GM15510 (cell line): Measurements from ENCODE around the gene CBLB.

Experiments used
- POLR2A ChIP-seq: IDR thresholded peaks from 3 replicates; pipeline ENCODE4 v1.6.1; 2011; ENCODE audit warnings: borderline replicate concordance; ENCODE audit not compliant: insufficient read length; ENCODE audit errors: extremely low read depth

Gene CBLB

DNA sequence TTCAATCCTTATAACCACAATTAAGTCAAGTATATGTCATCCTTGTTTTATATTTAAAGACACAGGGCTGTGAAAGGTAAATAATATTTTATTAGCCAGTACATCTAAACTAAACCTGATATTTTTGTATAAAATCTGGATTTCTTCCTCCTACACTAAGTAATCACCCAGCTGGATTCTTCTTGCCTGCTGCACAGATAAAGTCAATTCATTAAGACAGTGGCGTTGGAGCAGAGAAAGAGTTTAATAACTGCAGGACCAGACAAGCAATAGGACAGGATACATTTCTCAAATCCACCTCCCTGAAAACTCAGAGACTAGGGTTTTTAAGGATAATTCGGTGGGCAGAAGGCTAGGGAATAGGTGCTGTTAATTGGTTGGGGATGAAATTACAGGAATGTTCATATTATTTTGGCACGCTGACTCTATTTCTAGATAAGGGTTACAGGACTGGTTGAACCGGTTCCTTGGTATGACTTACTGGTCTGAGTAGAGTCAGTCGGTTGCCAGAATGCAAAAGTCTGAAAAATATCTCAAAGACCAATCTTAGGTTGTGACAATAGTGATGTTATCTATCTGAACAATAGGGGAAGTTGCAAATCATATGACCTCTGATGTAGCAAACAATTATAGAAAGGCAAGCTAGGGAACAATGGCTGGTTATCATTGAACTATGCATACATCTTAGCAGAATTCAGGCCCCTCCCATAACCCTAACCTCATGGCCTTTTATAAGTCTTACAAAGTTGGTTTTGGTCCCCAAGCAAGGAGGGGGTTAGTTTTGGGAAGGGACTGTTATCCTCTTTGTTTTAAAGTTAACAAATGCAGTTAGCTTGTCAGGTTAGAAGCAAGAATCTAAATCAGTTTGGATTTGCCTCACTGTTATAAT, 257.3 kb downstream of the CBLB start:
- TF ChIP-seq POLR2A: no peak

GRCh38 chr3:105610473-105610872, 258.3 kb downstream of the CBLB start:
- no peak for TF ChIP-seq POLR2A

DNA sequence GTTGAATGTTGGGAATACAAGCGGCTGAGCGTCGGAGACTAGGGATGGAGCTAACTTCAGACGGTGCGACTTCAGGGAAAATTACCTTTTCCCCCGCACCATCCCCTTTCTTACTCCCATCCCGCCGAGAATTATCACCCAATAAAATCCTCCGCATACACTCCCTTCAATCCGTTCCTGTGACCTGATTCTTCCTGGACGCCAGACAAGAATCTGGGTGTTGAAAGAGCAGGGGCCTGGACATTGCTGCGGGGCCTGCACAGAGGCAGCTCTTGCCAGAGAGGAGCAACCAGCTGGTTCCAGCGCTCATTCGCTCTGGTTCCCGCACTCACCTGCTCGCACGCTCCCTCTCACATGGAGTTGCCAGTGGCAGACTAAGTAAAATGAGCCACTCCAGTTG, 260.2 kb downstream of the CBLB start:
- TF ChIP-seq POLR2A: no peak

- TF ChIP-seq POLR2A: no peak
Measured at GRCh38 chr3:105606016-105606415, 262.8 kb downstream of the CBLB start.
